ENCODE results near the gene AFF3.
"Not testable (repeated sequence)": the region's sequence is repeated elsewhere in the genome, so short reads cannot be mapped to it uniquely, and the experiment has no call there.

Gene AFF3

GRCh38 chr2:99757611-99758114, 384.7 kb downstream of the AFF3 start:
- no peak for DNase-seq (ENCODE audit: low read depth in 2 of 2)

- no peak for DNase-seq (ENCODE audit: low read depth in 2 of 2)
Observed at GRCh38 chr2:99756059-99756458, 386.3 kb downstream of the AFF3 start.

GRCh38 chr2:99754210-99754609, 388.2 kb downstream of the AFF3 start:
- DNase-seq (ENCODE audit: low read depth in 2 of 2): no peak

- no peak for DNase-seq (ENCODE audit: low read depth in 2 of 2)
Observed at GRCh38 chr2:99753505-99753904, 388.9 kb downstream of the AFF3 start.

GRCh38 chr2:99748344-99748743, 394.0 kb downstream of the AFF3 start:
- no peak for DNase-seq (ENCODE audit: low read depth in 2 of 2)

- DNase-seq (ENCODE audit: low read depth in 2 of 2): no peak
Observed at GRCh38 chr2:99747842-99748241, 394.5 kb downstream of the AFF3 start.

GRCh38 chr2:99743146-99743545, 399.2 kb downstream of the AFF3 start:
- DNase-seq (ENCODE audit: low read depth in 2 of 2): no peak

- no peak for DNase-seq (ENCODE audit: low read depth in 2 of 2)
Observed at GRCh38 chr2:99737537-99737936, 404.9 kb downstream of the AFF3 start.

- DNase-seq (ENCODE audit: low read depth in 2 of 2): no peak
Observed at GRCh38 chr2:99735753-99736152, 406.6 kb downstream of the AFF3 start.

- not testable (repeated sequence) for DNase-seq (ENCODE audit: low read depth in 2 of 2)
Observed at GRCh38 chr2:99735314-99735713, 407.1 kb downstream of the AFF3 start.

- DNase-seq (ENCODE audit: low read depth in 2 of 2): no peak
Observed at GRCh38 chr2:99734236-99734635, 408.2 kb downstream of the AFF3 start.

- no peak for DNase-seq (ENCODE audit: low read depth in 2 of 2)
Observed at GRCh38 chr2:99729104-99730025, 413.0 kb downstream of the AFF3 start.

- DNase-seq (ENCODE audit: low read depth in 2 of 2): no peak
Observed at GRCh38 chr2:99728166-99728565, 414.2 kb downstream of the AFF3 start.

- no peak for DNase-seq (ENCODE audit: low read depth in 2 of 2)
Observed at GRCh38 chr2:99727199-99727598, 415.2 kb downstream of the AFF3 start.

- no peak for DNase-seq (ENCODE audit: low read depth in 2 of 2)
Observed at GRCh38 chr2:99726691-99727090, 415.7 kb downstream of the AFF3 start.

GRCh38 chr2:99725820-99726219, 416.6 kb downstream of the AFF3 start:
- DNase-seq (ENCODE audit: low read depth in 2 of 2): no peak

- no peak for DNase-seq (ENCODE audit: low read depth in 2 of 2)
Observed at GRCh38 chr2:99722476-99722875, 419.9 kb downstream of the AFF3 start.

- DNase-seq (ENCODE audit: low read depth in 2 of 2): no peak
Observed at GRCh38 chr2:99719102-99719501, 423.3 kb downstream of the AFF3 start.

- DNase-seq (ENCODE audit: low read depth in 2 of 2): no peak
Observed at GRCh38 chr2:99715956-99716355, 426.4 kb downstream of the AFF3 start.

- DNase-seq (ENCODE audit: low read depth in 2 of 2): no peak
Observed at GRCh38 chr2:99714349-99714748, 428.0 kb downstream of the AFF3 start.

GRCh38 chr2:99711144-99711543, 431.2 kb downstream of the AFF3 start:
- DNase-seq (ENCODE audit: low read depth in 2 of 2): no peak

GRCh38 chr2:99710721-99711120, 431.7 kb downstream of the AFF3 start:
- no peak for DNase-seq (ENCODE audit: low read depth in 2 of 2)

GRCh38 chr2:99709229-99709628, 433.2 kb downstream of the AFF3 start:
- no peak for DNase-seq (ENCODE audit: low read depth in 2 of 2)
